Neutrophil (primary cell): ENCODE data around the gene DIP2C.

Source experiments
- H3K27ac ChIP-seq: fragments of 200-600 bp; sonication (generic); 2 replicates; pipeline ENCODE4 v1.5.1; 2016; ENCODE audit warnings: mild to moderate bottlenecking, moderate library complexity
- H3K27me3 ChIP-seq: fragments of 200-600 bp; sonication (generic); 2 replicates; pipeline ENCODE4 v1.6.0; 2016; ENCODE audit warnings: mild to moderate bottlenecking
- H3K36me3 ChIP-seq: fragments of 200-600 bp; sonication (generic); 2 replicates; pipeline ENCODE4 v1.5.1; 2017
- H3K4me1 ChIP-seq, 2 experiments: fragments of 200-600 bp in 1 of 2; sonication (generic) in 1 of 2; 1 replicate in 1 of 2; 2 replicates in 1 of 2; pipeline versions ENCODE4 v1.5.1 to v1.6.1; 2013 to 2016; ENCODE audit warnings: low read depth in 1 of 2, low read length in 1 of 2, mild to moderate bottlenecking in 1 of 2, moderate library complexity in 1 of 2; ENCODE audit not compliant: control insufficient read depth in 1 of 2, insufficient read depth in 1 of 2
- H3K4me3 ChIP-seq, 2 experiments: fragments of 200-600 bp in 1 of 2; sonication (generic) in 1 of 2; 1 replicate in 1 of 2; 2 replicates in 1 of 2; pipeline ENCODE4 v1.5.1; 2013 to 2016; ENCODE audit warnings: low read depth in 1 of 2, low read length in 1 of 2, mild to moderate bottlenecking in 1 of 2, moderate library complexity in 1 of 2
- H3K9me3 ChIP-seq: fragments of 200-600 bp; sonication (generic); 2 replicates; pipeline ENCODE4 v1.5.1; 2016
- CTCF ChIP-seq: fragments of 200-600 bp; sonication (generic); IDR thresholded peaks from 2 replicates; pipeline ENCODE4 v1.5.1; 2016; ENCODE audit warnings: antibody characterized with exemption

DIP2C gene

GRCh38 chr10:520402-520787 is 169.1 kb downstream of the DIP2C start:
- no peak for TF ChIP-seq CTCF
- H3K4me1 ChIP-seq = no peaks in the 10 kb centered on the region

GRCh38 chr10:519716-520401 is 169.6 kb downstream of the DIP2C start:
- Histone ChIP-seq H3K9me3 (no peaks in the 10 kb centered on the region), H3K27ac (no peak overlapping the region), H3K4me3 (no peak overlapping the region), H3K4me1 (no peaks in the 10 kb centered on the region), H3K36me3 (no peaks in the 10 kb centered on the region), H3K27me3 (peaks cover 7% of the 10 kb centered on the region)
- TF ChIP-seq CTCF = no peak

More at GRCh38 chr10:520402-520787, 169.1 kb downstream of the DIP2C start:
- Histone ChIP-seq H3K27ac (no peak overlapping the region), H3K36me3 (no peaks in the 10 kb centered on the region), H3K9me3 (no peaks in the 10 kb centered on the region), H3K27me3 (peaks cover 7% of the 10 kb centered on the region), H3K4me3 (no peak overlapping the region)

DNA sequence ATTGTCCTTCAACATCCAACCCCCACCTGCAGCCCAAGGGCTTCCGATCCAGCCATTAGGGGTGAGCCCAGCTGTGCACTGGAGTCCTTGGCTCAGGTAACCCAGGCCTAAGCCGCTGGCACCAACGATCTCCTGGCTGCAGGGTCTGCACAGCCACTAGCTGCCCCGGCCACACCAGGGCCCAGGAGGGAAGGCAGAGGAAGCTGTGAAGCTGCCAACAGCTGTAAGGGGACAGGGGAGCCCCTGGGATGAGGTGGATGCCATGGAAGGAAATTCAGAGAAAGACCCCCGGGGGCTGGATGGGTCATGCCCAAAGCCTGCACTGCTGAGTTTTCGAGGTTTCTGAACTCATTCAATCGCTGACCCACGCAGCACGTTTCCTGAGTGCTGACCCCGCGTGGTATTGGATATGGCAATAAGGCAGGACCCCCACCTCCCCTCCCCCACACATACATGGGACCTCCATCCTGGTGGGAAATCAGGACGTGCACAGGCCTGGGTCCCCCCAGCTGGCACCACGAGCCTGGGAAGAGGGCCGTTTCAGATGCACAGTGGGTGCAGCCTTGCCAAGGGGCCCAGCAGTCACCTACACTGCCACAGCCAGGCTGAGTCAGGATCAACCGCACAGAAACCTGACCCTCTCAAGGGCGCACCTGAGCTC is 170.3 kb downstream of the DIP2C start:
- no peak overlapping the region for H3K27ac ChIP-seq
- TF ChIP-seq CTCF = no peak
- H3K9me3 ChIP-seq = no peaks in the 10 kb centered on the region
- no peak overlapping the region for H3K4me3 ChIP-seq
- H3K4me1 ChIP-seq = no peaks in the 10 kb centered on the region
- H3K36me3 ChIP-seq = no peaks in the 10 kb centered on the region
- H3K27me3 ChIP-seq = peaks cover 13% of the 10 kb centered on the region

DNA sequence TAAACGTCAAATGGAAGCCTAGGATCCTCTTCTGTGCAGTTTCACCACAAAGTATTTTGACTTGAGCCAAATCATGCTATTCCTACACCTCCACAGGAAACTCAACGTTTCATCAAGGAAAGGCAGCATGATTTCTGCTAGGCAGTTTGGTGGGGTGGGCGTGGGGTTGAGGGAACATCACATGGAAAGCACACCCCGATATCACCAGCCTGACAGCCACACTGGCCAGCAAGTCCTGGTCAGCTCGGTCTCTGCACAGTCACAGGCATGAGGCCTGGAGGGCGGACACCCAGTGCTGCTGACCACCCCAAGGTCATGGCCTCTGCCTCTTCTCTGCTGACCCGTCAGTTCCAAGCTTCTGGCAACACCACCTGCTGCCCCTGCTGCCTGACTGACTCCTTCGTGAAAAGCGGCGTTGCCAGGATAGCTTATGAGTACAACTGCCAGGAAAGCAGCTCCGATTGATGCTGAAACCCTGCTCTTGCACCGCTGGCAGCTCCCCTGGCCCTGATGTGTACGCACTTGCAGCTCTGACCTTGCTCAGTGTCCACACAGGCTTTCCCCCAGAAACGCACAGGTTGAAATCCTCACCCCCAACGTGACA is 171.5 kb downstream of the DIP2C start:
- Histone ChIP-seq H3K9me3 (no peaks in the 10 kb centered on the region), H3K4me1 (no peaks in the 10 kb centered on the region), H3K27me3 (peaks cover 23% of the 10 kb centered on the region), H3K36me3 (no peaks in the 10 kb centered on the region), H3K4me3 (no peak overlapping the region), H3K27ac (no peak overlapping the region)
- TF ChIP-seq CTCF = no peak

GRCh38 chr10:517241-517830 is 172.1 kb downstream of the DIP2C start:
- Histone ChIP-seq H3K36me3 (no peaks in the 10 kb centered on the region), H3K4me3 (no peak overlapping the region), H3K4me1 (no peaks in the 10 kb centered on the region), H3K27ac (no peak overlapping the region), H3K27me3 (peaks cover 26% of the 10 kb centered on the region), H3K9me3 (no peaks in the 10 kb centered on the region)
- TF ChIP-seq CTCF = no peak
